Erythroblast (primary cell): Measurements from ENCODE around the gene GPC5.

ENCODE experiments used
- GATA1 ChIP-seq: IDR thresholded peaks from 2 replicates; pipeline ENCODE4 v1.6.1; 2011; ENCODE audit warnings: low read depth, mild to moderate bottlenecking, control low read depth, low read length, moderate library complexity
- POLR2A ChIP-seq: IDR thresholded peaks from 2 replicates; pipeline ENCODE4 v1.6.1; 2011; ENCODE audit warnings: mild to moderate bottlenecking, low read length

- no peak for TF ChIP-seq POLR2A
- TF ChIP-seq GATA1, result no peak
These were observed 1370.2 kb downstream of the GPC5 start for GRCh38 chr13:92768602-92769001.
